GM20000 (cell line): Measurements from ENCODE around the gene NLRP12.
"Not testable (repeated sequence)": the region's sequence is repeated elsewhere in the genome, so short reads cannot be mapped to it uniquely, and the experiment has no call there.

Experiments used
- DNase-seq: peaks from one replicate; pipeline ENCODE4 v3.0.0; 2012; ENCODE audit warnings: low spot score
- TF ChIP-seq, protein P1 (sequence below): IDR thresholded peaks from 2 replicates; pipeline ENCODE4 v1.5.1; 2012; ENCODE audit warnings: mild to moderate bottlenecking, control low read depth; ENCODE audit errors: extremely low read depth, missing control alignments

NLRP12 gene, protein sequence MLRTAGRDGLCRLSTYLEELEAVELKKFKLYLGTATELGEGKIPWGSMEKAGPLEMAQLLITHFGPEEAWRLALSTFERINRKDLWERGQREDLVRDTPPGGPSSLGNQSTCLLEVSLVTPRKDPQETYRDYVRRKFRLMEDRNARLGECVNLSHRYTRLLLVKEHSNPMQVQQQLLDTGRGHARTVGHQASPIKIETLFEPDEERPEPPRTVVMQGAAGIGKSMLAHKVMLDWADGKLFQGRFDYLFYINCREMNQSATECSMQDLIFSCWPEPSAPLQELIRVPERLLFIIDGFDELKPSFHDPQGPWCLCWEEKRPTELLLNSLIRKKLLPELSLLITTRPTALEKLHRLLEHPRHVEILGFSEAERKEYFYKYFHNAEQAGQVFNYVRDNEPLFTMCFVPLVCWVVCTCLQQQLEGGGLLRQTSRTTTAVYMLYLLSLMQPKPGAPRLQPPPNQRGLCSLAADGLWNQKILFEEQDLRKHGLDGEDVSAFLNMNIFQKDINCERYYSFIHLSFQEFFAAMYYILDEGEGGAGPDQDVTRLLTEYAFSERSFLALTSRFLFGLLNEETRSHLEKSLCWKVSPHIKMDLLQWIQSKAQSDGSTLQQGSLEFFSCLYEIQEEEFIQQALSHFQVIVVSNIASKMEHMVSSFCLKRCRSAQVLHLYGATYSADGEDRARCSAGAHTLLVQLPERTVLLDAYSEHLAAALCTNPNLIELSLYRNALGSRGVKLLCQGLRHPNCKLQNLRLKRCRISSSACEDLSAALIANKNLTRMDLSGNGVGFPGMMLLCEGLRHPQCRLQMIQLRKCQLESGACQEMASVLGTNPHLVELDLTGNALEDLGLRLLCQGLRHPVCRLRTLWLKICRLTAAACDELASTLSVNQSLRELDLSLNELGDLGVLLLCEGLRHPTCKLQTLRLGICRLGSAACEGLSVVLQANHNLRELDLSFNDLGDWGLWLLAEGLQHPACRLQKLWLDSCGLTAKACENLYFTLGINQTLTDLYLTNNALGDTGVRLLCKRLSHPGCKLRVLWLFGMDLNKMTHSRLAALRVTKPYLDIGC

DNA sequence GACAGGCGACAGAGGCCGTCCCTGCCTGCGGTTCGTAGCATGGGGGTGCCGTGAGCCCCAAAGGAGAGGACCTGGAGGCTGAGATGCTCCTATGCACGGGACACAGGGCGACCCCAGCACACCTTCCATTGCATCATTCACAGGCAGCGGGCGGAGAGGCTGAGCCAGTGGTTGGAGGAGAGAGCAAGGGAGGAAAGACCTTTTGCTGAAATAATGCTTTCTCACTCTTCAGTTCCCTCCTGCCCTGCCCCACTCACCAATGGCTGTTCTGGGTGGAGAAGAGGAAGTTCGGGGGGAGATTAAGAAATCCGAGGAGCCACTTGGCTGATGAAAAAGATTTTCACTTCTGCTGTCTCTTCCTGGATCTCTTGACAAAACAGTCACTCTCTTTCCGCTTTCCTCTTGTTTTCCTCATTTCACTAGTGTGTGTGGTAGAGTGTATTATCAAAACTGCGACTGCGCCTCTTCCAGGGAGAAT is at the start of gene NLRP12:
Gene NLRP12, minus strand, starts transcription at position 181 of the 478 bp plus-strand sequence. Its CDS starts 140 bp downstream, at position 41.
- DNase-seq: no peak

DNA sequence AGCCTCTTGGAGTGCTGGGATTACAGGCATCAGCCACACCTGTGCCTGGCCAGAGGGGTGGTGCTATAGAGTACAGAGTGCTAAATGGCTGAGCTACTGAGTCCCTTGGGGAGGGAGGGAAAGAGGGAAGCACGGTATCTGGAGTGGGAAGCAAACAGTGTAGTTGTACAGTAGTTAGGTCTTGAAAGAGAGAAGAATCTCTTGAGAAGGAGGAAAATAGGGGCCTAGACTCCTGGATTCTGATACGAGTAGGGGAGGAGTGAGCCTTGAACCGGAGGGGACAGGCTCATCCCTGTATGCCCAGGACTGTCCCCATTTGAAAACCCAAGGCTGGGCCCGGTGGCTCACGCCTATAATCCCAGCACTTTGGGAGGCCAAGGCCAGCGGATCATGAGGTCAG is 48.6 kb upstream of the NLRP12 start:
- TF ChIP-seq, protein P1, sequence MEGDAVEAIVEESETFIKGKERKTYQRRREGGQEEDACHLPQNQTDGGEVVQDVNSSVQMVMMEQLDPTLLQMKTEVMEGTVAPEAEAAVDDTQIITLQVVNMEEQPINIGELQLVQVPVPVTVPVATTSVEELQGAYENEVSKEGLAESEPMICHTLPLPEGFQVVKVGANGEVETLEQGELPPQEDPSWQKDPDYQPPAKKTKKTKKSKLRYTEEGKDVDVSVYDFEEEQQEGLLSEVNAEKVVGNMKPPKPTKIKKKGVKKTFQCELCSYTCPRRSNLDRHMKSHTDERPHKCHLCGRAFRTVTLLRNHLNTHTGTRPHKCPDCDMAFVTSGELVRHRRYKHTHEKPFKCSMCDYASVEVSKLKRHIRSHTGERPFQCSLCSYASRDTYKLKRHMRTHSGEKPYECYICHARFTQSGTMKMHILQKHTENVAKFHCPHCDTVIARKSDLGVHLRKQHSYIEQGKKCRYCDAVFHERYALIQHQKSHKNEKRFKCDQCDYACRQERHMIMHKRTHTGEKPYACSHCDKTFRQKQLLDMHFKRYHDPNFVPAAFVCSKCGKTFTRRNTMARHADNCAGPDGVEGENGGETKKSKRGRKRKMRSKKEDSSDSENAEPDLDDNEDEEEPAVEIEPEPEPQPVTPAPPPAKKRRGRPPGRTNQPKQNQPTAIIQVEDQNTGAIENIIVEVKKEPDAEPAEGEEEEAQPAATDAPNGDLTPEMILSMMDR: no peak
- DNase-seq: peak; percentile 12

More for the DNA sequence above, at the start of gene NLRP12:
- TF ChIP-seq, protein P1: no peak

DNA sequence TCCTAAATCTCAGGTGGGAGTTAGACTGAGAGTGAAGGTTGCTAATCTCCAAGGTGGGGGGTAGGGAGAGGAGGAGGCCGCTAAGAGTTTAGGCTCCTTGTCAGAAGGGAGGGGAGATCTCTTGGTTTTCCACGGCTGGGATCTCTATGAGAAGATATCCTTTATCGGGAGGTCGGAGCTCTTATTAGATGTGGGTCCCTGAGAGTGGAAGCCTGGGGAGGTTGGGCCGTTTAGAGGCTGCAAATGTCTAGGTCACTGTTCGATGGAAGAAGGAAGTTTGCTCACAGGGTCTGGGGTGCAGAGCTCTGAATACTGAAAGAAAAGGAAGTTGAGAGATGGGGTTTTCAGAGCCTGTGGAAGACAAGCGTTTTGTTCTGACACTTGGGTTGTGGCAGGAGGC is 47.3 kb upstream of the NLRP12 start:
- DNase-seq: peak; percentile 18
- TF ChIP-seq, protein P1: no peak

DNA sequence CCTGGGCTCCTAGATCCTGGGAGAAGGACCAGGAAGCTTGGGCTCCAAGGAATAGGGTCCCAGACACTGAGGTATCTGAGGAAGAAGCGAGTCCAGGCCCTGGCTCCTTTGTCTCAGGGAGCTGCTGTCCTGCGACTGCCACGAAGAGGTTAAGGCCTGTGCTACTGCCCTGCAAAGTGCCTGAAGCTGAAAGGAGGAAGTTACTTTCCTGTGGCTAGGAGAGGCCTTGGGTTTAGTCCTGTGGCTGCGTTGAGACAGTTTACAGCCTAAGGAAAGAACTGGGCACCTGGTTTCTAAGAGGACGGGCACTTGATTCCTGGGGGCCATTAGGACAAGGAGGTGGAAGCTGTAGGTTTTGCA is 46.4 kb upstream of the NLRP12 start:
- peak; percentile 56 for DNase-seq
- TF ChIP-seq, protein P1: no peak

DNA sequence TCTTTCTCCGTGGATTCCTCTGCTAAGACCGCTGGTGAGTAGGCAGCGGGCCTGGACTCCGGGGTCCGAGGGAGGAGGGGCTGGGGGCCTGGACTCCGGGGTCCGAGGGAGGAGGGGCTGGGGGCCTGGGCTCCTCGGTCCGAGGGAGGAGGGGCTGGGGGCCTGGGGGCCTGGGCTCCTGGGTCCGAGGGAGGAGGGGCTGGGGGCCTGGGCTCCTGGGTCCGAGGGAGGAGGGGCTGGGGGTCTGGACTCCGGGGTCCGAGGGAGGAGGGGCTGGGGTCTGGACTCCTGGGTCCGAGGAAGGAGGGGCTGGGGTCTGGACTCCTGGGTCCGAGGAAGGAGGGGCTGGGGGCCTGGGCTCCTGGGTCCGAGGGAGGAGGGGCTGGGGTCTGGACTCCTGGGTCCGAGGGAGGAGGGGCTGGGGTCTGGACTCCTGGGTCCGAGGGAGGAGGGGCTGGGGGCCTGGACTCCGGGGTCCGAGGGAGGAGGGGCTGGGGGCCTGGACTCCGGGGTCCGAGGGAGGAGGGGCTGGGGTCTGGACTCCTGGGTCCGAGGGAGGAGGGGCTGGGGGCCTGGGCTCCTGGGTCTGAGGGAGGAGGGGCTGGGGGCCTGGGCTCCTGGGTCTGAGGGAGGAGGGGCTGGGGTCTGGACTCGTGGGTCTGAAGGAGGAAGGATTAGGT is 45.8 kb upstream of the NLRP12 start:
- not testable (repeated sequence) for DNase-seq

DNA sequence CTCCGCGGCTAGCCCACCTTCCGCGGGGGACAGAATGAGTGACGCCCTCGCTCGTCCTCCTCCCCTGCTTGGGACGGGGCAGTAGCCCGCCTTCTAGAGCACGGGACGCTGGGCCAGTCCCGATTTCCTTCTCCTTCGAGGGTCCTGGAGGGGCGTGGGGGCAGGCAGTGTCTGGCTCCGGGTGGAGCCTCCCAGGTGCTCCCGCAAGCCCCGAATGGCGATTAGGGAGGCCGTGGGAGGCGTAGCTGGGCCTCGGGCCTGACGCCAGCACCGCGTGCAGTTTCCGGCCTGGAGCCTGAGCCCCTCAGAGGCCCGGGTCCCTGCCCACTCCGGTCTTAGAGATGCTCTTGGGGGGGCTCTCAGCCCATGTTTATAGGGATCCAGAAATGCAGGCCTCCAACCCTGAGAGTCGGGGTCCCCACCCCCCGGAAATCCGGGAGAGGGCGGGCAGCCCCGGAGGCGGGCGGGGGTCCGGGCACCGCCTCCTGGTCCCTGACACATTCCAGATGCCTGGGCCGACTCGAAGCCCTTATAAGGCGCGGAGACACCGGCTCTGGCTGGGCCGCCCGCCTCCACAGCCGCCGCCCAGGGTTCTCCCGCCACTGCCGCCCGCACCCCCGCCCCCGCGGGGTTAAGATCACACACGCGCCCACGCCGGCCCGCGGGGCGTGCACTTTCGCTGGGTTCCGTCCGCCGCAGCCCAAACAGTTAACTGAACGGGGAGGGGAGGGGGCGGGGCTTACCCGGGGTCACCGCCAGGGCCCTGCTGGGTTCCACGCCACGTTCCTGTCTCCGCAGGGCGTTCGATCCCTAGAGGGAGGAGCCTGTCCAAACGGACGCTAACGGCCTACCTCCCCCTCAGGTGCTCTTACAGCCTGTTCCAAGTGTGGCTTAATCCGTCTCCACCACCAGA is 45.0 kb upstream of the NLRP12 start:
- TF ChIP-seq, protein P1: no peak
- peak; percentile 90 for DNase-seq
